ENCODE measurements around the gene B3GNT9.

GRCh38 chr16:67108489-67108888 lies 42.3 kb downstream of the B3GNT9 start:
- TF ChIP-seq, protein P1, sequence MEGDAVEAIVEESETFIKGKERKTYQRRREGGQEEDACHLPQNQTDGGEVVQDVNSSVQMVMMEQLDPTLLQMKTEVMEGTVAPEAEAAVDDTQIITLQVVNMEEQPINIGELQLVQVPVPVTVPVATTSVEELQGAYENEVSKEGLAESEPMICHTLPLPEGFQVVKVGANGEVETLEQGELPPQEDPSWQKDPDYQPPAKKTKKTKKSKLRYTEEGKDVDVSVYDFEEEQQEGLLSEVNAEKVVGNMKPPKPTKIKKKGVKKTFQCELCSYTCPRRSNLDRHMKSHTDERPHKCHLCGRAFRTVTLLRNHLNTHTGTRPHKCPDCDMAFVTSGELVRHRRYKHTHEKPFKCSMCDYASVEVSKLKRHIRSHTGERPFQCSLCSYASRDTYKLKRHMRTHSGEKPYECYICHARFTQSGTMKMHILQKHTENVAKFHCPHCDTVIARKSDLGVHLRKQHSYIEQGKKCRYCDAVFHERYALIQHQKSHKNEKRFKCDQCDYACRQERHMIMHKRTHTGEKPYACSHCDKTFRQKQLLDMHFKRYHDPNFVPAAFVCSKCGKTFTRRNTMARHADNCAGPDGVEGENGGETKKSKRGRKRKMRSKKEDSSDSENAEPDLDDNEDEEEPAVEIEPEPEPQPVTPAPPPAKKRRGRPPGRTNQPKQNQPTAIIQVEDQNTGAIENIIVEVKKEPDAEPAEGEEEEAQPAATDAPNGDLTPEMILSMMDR (conservative IDR thresholded peaks at IDR 0.05 in 1 of 2, IDR thresholded peaks at IDR 0.05 in 1 of 2; ENCODE audit: extremely low read depth in 1 of 2, insufficient read depth in 1 of 2, low read depth in 1 of 2, low read length in 2 of 2), result no peak
- TF ChIP-seq EZH2 (IDR thresholded peaks at IDR 0.05; ENCODE audit: borderline replicate concordance, low read length), result no peak

All from mammary epithelial cell (primary cell).